ENCODE results near the gene MPI.

DNA sequence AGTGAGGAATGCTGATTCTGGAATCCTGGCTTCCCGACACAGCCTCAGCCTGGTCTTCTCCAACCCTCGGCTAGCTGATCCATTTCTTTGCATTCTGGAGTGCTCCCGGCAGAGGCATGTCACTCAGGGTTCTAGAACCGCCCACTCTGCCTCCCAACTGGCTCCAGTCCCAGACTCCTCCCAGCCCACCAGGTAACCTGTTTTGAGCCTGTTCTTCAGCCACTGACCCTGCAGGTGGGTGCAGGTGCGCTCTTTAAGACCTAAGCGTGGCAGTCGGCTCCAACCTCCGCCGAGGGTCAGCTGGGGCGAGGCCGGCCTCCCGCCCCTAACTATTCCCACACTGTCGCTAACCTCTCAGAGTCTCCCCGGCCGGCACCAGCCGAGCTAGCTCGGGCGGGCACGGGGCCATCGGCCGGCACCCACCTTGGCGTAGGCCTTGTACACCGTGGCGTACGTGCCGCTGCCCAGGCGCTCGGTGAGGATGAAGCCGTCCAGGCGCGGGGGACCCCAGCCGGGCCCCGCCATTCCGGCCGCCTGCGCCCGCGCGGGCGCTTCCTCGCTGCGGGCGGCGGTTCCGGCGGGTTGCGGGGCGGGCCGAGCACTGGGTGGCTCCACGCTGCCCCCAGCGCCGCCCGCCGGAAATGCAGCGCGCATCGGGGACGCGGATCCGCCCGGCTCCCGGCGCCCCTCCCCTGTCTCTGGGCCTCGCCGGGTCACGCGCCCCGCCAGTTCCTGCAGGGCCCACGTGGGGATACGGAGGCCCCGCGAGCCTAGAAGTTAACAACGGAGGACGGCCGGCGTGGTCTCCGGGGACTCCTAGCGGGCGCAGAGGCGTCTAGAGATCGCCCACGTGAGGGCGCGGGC is 47.0 kb upstream of the MPI start, which contains the start of gene ULK3:
- TF ChIP-seq CTCF (IDR thresholded peaks at IDR 0.05 in 4 of 5, conservative IDR thresholded peaks at IDR 0.05 in 1 of 5) (peak; percentile 63 to 96 (median 94)), POLR2A (IDR thresholded peaks at IDR 0.05) (peak; percentile 76 to 77)

Measured in gastrocnemius medialis (tissue), 4 donors.